Activated CD4-positive, alpha-beta T cell treated with anti-CD3 and anti-CD28 coated beads, Interleukin-2, Interleukin-4, amounts not matched to agents 100 ng/mL and 50 ng/mL, durations not matched to agents 16 hours and 8 hours (primary cell): ENCODE measurements around the gene PCGF3.
"Not testable (repeated sequence)": the region's sequence is repeated elsewhere in the genome, so short reads cannot be mapped to it uniquely, and the experiment has no call there.

Experiments
- DNase-seq: peaks from one replicate; pipeline ENCODE4 v3.0.0-alpha.2; 2020; ENCODE audit warnings: low spot score

Gene PCGF3

GRCh38 chr4:797066-797465 is 91.4 kb downstream of the PCGF3 start:
- no peak for DNase-seq

GRCh38 chr4:801436-802124 is 95.9 kb downstream of the PCGF3 start:
- no peak for DNase-seq

GRCh38 chr4:803884-804283 is 98.3 kb downstream of the PCGF3 start:
- no peak for DNase-seq

GRCh38 chr4:804804-805203 is 99.2 kb downstream of the PCGF3 start:
- DNase-seq: no peak

GRCh38 chr4:806979-807378 is 101.3 kb downstream of the PCGF3 start:
- DNase-seq: not testable (repeated sequence)

GRCh38 chr4:807792-808191 is 102.2 kb downstream of the PCGF3 start:
- no peak for DNase-seq

GRCh38 chr4:808860-809570 is 103.4 kb downstream of the PCGF3 start:
- DNase-seq: no peak

- DNase-seq: no peak
These were observed 108.3 kb downstream of the PCGF3 start for GRCh38 chr4:813900-814299.

- no peak for DNase-seq
These were observed 108.7 kb downstream of the PCGF3 start for GRCh38 chr4:814312-814850.

GRCh38 chr4:815464-816146 is 110.0 kb downstream of the PCGF3 start:
- DNase-seq: no peak

- no peak for DNase-seq
These were observed 112.7 kb downstream of the PCGF3 start for GRCh38 chr4:818106-818921.

GRCh38 chr4:819401-820229 is 114.0 kb downstream of the PCGF3 start:
- no peak for DNase-seq
